ENCODE results near the gene ZNF586. TPM values are rescaled to one million over a fixed set of nuclear protein-coding genes. Genes with fewer than 3 reads are reported as not detected.

The ZNF586 gene
- total RNA-seq, 2 donors from 2014 or later = 13.1 to 17.6 TPM

- Histone ChIP-seq H3K27ac (no peak within 1 kb of the TSS), H3K4me3 (peak within 1 kb of the TSS; percentile 19), H3K36me3 (no peaks in the 10 kb centered on the region), H3K27me3 (no peaks in the 10 kb centered on the region), H3K9ac (ENCODE audit: low read depth in 2 of 2, low read length in 2 of 2) (no peak within 1 kb of the TSS), H3K9me3 (no peaks in the 10 kb centered on the region), H3K4me1 (no peaks in the 10 kb centered on the region)
- intact Hi-C loops (cut with DNase I) = no loop called here
- peak; percentile 63 for DNase-seq
- TF ChIP-seq, protein P1, sequence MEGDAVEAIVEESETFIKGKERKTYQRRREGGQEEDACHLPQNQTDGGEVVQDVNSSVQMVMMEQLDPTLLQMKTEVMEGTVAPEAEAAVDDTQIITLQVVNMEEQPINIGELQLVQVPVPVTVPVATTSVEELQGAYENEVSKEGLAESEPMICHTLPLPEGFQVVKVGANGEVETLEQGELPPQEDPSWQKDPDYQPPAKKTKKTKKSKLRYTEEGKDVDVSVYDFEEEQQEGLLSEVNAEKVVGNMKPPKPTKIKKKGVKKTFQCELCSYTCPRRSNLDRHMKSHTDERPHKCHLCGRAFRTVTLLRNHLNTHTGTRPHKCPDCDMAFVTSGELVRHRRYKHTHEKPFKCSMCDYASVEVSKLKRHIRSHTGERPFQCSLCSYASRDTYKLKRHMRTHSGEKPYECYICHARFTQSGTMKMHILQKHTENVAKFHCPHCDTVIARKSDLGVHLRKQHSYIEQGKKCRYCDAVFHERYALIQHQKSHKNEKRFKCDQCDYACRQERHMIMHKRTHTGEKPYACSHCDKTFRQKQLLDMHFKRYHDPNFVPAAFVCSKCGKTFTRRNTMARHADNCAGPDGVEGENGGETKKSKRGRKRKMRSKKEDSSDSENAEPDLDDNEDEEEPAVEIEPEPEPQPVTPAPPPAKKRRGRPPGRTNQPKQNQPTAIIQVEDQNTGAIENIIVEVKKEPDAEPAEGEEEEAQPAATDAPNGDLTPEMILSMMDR (IDR thresholded peaks at IDR 0.05) = peak; percentile 40
These were observed 60.7 kb downstream of the ZNF586 start, which contains the start of gene ZNF587B for GRCh38 chr19:57830071-57830602. TSS of gene ZNF587B (plus strand) at chr19:57830299. CDS start at chr19:57830529, 230 bp downstream.

Other genes with a start within 250 kb of the ZNF586 start
- 1 to 10 TPM; 2.6 to 2.8 TPM for gene ZNF549, start 242.3 kb upstream of the ZNF586 start, total RNA-seq
- gene ZNF550, start 209.8 kb upstream of the ZNF586 start, total RNA-seq = 1 to 10 TPM; 4.0 to 5.1 TPM
- 1 to 10 TPM; 2.2 to 3.5 TPM for gene ZNF416, start 190.8 kb upstream of the ZNF586 start, total RNA-seq
- 1 to 10 TPM; 1.3 to 1.8 TPM for gene ZIK1, start 185.5 kb upstream of the ZNF586 start, total RNA-seq
- 1 to 10 TPM; 1.2 to 4.1 TPM for gene ZNF530, start 169.8 kb upstream of the ZNF586 start, total RNA-seq
- 1 to 10 TPM; 5.8 to 7.7 TPM for gene ZNF134, start 155.4 kb upstream of the ZNF586 start, total RNA-seq
- 1 to 10 TPM; 6.0 to 6.1 TPM for gene ZNF211, start 136.5 kb upstream of the ZNF586 start, total RNA-seq
- not detected for gene ZSCAN4, start 100.7 kb upstream of the ZNF586 start, total RNA-seq
- gene ZNF551, start 87.7 kb upstream of the ZNF586 start, total RNA-seq = 1 to 10 TPM; 4.7 to 5.9 TPM
- 1 to 10 TPM in 1 of 2 donors, under 1 TPM in 1; 0.67 to 2.0 TPM for gene ZNF154, start 60.5 kb upstream of the ZNF586 start, total RNA-seq
- gene ZNF671, start 42.1 kb upstream of the ZNF586 start, total RNA-seq = 1 to 10 TPM; 2.9 TPM
- 10 to 100 TPM; 13.5 to 14.5 TPM for gene ZNF776, start 22.9 kb upstream of the ZNF586 start, total RNA-seq
- gene ZNF552, start 45.2 kb downstream of the ZNF586 start, total RNA-seq = 10 to 100 TPM; 21.7 to 24.8 TPM
- 10 to 100 TPM; 12.5 to 22.3 TPM for gene ZNF587B, start 60.6 kb downstream of the ZNF586 start, total RNA-seq
- gene ZNF587, start 80.2 kb downstream of the ZNF586 start, total RNA-seq = 10 to 100 TPM; 46.4 to 70.7 TPM
- gene ZNF814, start 119.4 kb downstream of the ZNF586 start, total RNA-seq = 10 to 100 TPM in 1 of 2 donors, 1 to 10 TPM in 1; 7.1 to 25.5 TPM
- gene ZNF417, start 146.9 kb downstream of the ZNF586 start, total RNA-seq = 10 to 100 TPM in 1 of 2 donors, 1 to 10 TPM in 1; 9.6 to 17.5 TPM
- gene ZNF418, start 165.7 kb downstream of the ZNF586 start, total RNA-seq = 1 to 10 TPM; 1.1 to 5.3 TPM
- gene ZNF256, start 178.0 kb downstream of the ZNF586 start, total RNA-seq = 1 to 10 TPM; 3.0 to 3.5 TPM
- under 1 TPM; 0.27 to 0.86 TPM for gene C19orf18, start 204.9 kb downstream of the ZNF586 start, total RNA-seq
- 10 to 100 TPM in 1 of 2 donors, 1 to 10 TPM in 1; 8.7 to 12.2 TPM for gene ZNF606, start 233.1 kb downstream of the ZNF586 start, total RNA-seq

Measured in colonic mucosa (tissue), 4 donors.